Measurements from ENCODE around the gene TNS1.

Gene TNS1

DNA sequence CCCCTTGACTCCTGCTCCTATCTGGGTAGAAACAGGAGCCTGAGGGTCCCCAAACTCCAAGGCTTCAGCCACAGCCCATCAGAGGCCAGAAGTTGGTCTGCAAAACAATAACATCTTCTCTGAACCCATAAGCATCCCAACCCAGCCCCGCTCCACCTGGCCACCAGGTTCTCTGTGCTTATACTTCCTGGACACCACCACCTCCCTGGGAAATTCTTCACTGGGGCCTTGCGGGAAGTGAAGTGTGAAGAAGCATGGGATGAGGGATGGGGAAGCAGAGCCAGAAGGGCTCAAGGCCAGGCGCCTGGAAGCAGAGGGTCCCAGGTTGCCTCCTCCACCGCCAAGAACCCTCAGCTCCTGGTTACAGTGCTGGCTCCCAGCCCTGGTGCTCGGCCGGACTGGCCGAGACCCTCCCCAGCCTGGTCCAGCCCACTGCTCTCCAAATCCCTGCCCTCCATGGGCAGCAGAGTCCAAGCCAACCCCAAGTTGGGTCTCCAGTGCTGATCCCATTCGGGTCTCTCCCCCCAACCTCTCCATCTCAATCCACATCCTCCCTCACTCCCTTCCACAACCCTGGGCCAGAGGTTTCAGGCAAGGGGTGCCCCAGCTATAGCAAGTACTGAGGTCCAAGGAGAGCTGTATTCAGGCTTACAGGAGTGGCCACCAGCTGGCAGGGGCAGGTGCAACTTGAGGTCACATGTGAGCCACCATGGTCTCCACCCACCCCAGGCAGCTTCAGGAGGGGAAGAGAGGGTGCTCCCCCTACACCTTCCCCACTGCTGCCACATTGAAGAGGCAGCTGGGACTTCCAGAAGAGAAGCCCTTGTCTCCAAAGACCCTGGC is 60.7 kb downstream of the TNS1 start:
- no peak for FAIRE-seq

DNA sequence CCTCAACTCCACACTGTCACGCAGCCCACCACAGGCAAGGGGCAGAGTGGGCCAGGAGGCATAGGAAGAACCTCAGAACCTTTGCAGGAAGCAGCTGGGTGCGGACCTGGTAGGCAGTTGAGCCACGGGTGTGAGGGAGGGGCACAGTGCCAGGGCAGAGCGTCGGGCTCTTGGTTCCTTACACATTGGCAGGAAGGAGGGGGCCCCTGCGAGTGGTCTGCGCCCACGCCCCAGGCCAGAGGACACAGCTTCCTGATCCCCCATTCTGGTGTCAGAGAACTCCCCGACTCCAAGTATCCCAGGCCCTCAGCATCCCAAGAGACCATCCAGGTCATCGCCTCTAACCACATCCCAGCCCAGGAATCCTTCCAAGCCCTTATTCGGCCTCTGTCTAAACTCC is 61.5 kb downstream of the TNS1 start:
- no peak for FAIRE-seq

DNA sequence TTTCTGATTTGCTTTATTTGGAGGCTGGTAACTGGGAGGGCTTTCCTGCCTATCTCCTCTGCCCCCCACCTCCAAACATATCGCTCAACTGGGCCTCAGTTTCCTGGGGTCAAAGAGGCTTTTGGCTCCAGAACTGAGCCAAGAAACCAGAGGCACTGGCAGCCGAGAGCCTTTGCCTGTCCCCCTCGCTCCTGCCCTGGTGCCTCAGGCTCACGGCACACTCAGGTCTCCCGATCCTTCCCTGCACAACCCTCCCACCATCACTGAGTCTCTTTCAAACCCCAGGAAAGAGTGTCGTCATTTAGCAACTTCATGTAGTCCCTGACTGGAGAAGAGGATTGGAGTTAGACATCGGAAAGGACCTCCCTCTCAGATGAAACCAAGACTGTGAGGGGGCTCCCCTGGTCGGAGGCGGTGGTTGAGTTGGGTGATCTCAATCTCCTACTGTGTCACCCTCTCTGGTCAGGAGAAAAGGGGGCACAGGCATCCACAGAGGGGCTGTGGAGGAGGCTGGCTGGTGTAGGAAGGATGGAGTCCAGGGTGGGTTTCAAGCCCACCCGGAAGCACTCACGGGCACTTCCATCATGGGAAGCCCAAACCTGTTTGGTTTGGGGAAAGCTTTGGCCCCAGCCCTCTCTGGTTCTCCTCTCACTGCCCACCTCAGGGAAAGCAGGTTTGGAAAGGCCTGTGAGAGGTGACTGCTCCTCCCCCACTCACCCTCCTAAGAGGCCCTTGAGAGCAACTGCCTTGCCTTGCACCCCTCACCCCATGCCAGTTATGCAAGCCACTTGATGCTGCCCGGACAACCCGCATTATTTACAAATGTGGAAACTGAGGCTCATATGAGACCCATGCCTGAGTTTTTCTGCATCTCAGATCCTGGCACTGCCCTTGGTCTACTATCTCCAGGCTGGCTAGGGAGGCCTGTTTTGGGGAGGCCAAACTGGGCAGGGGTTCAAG is 62.3 kb downstream of the TNS1 start:
- FAIRE-seq = no peak

DNA sequence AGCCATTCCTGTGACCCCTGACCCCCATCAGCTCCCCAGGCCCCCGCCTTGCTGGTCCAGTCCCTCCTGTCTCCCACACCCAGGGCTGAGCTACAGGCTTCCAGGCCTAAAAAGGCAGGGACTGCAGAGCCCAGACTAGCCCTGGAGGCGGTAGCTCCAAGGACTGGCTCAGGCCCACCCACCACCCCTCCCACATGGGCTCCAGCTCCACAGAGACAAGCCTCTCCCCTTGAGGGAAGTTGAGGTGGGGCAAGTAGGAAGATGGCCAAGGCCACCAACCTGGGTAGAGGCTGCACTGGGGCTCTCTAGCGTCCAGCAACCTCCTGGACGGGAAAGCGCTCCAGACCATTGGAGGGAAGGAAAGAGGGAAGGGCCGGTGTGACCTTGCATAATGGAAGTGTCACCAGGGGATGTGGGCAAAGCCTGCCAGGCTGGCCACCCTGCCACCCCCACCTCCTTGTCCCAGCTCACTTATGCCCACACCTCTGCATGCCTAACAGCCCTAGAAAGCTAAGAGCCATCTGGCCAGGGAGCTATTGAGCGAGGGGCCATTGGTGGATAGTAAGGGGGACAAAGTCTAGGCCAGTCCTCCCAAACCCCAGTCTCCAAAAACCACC is 63.1 kb downstream of the TNS1 start:
- no peak for FAIRE-seq

DNA sequence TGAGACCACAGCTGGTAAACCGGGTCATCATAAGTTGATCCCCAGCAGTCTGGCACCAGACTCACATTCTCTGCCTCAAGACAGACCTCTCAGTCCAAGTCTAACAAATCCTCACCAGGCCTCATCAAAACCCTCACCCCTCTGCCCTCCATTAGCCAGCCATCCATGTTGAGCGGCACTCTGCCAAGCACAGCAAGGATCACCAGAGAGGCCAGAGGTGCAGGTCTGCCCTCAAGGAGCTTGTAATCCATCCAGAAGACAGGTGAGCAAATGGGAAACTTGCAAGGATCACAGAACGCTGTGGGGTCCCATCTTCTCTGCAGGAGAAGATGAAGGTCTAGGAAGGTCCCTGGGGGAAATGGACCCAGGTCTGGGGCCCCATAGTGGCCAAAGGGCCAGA is 63.6 kb downstream of the TNS1 start:
- FAIRE-seq = no peak

DNA sequence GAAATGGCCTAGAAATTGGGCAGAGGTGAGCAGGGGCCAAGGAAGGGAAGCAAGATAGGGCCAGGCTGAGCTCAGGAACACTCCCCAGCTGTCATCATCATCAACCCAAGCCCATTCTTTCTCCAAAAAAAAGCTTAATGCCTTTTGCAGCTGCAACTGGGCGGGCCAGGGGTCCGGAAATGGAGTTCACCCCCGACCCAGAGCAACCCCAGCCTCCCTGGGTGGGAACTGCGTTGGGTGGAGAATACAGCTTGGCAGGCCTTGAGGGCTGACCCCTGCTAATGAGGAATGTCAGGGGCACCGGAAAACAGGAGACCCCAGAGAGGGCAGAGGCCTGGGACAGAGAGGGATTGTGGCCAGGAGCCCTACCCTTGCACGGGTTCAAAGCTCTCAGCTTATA is 64.8 kb downstream of the TNS1 start:
- FAIRE-seq = no peak

DNA sequence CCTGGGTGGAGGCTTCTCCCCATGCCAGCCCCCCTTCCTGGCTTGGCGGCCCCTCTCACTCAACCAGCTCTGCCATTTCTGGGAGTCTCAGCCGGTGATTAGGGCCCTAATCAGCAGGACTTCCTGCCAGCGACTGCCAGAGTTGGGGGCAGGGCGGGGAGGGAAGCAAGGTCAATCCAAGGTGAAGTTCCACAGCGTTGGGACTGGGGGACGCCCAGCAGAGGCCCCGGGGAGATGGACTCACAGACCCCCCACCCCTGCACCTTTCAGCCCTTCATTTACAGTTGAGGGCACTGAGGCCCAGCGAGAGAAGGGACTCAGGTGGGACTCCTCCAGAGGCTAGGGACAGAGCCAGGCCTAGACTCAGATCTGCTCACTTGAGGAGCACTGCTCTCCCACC is 65.3 kb downstream of the TNS1 start:
- no peak for FAIRE-seq

DNA sequence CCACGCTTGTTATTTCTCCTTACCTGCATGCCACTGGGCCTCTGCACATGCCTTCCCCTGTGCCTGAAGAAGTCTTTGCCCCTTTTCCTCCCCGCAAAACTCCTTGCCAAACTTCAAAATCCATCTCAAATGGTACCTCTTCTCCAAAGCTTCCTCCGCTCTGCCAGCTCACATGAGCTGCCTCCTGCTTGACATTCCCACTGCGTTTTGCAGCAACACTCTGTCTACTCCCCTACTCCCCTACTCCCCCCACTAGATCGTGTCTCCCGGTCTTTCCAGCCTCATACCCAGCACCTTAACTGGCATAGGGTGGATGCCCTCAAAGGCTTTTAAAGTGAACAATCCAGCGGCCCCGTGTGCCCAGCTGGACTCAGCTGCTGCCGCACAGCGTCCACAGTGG is 65.8 kb downstream of the TNS1 start:
- no peak for FAIRE-seq

DNA sequence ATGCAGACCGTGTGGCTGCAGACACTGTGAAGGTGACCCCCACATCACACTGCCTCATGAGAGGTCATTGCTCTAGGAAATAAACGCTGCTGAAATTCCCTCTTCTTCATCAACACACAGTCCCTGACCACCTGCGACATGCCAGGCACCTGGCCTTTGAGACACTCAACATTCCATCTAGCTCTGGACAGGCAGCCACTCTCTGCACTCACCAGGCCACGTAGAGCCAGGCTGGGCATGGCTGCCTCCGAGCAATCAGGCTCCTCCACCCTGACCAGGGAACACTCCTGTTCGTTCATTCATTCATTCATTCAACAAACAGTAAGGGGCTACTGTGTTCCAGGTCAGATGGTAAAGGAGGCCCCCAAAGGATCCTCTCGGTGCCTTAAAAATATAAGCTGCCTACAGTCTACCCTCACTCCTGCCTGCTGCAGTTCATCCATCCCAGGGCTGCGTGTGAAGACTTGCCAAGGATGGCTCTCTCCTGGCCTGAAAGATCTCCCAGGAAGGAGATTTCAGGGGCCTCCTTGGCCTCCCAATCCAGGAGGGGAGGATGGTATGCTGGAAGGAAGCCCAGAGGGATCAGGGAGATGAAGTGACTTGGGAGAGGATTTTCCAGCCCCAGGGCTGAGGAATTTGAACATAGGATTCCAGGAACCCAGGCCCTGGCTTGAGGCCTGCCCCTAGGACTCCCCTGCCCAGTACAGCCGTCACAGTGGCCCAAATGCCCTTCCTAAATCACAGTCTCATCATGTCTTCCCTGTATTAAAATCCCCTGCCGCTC is 66.7 kb downstream of the TNS1 start:
- no peak for FAIRE-seq

DNA sequence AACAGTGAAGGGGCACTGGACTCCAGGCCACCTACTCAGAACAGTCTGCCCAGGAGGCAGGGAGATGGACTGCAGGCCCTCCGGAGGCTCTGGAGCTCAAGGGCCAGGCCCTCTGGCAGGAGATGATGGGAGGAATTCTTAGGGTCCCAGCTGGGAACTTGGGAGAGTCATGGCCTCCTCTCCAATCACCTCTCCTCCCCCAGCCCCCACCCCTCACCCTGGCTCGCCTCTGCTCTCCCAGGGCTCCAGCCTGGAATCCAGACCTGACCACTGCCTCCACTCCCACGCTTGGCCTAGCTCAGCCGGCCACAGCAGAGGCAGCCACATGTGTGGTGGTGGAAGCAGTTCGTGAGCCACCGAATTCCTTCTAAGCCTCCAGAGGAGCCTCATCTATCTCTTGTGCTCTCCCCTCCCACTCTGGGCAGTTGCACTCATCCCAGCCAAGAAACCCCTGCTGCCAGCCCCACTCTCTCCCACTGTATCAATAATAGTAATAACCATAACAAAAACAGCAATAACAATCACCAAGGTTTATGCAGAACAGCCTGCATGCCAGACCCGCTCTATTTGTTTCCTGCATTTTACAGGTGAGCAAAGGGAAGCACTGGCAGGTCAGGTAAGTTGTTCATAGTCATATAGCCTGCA is 67.4 kb downstream of the TNS1 start:
- no peak for FAIRE-seq

DNA sequence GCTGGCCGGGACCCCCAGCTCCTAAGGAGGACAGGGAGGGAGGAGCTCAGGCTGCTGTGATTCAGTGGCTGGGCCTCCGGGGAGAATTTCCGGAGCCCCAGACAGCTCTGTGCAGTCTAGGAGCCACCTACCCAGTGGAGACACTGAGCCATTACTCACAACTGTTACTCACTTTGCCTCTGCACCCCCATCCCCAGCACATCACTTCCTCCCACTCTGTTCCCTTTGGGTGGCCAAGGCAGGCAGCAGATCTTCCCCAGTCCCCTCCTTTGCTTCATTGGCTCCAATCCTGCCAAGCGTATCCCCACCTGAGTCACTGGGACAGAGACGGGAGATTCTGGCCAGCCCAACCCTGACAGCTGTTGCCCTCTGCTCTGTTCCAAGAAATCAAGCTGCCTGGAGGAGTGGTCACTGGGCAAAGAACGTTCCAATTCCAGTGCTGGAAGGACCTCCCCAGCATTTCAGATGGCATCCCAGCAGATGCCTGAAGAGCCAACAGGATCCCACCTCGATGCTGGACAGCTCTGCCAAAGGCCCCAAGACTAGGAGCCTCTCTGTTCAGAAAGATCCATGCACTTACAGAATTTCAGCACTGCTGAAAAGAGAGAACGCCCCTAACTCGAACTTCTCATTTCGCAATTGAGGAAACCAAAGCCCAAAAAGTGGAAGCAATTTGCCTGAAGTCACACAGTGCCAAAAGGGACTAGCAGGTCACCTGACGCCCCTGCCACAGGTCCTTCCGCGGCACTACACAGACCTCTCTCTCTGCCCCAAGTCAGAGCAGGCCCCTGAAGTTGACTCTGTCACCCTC is 68.3 kb downstream of the TNS1 start:
- no peak for FAIRE-seq

DNA sequence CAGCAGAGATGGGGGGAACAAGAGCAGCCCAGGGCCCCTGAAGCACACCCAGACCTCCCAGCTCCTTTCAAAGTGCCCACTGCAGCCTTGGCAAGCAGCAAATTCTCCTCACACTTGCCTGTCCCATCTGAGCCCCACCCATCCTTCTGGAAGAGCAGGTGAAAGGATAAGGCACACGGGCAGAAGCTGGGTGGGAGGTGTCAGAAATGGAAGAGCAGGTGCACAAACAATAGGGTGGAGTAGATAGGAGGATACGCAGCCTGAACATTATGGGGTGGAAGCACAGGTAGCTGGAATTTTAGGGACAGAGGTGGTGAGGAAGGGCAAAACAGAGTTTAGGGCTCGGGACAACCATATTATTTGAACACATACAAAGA is 69.2 kb downstream of the TNS1 start:
- no peak for FAIRE-seq

DNA sequence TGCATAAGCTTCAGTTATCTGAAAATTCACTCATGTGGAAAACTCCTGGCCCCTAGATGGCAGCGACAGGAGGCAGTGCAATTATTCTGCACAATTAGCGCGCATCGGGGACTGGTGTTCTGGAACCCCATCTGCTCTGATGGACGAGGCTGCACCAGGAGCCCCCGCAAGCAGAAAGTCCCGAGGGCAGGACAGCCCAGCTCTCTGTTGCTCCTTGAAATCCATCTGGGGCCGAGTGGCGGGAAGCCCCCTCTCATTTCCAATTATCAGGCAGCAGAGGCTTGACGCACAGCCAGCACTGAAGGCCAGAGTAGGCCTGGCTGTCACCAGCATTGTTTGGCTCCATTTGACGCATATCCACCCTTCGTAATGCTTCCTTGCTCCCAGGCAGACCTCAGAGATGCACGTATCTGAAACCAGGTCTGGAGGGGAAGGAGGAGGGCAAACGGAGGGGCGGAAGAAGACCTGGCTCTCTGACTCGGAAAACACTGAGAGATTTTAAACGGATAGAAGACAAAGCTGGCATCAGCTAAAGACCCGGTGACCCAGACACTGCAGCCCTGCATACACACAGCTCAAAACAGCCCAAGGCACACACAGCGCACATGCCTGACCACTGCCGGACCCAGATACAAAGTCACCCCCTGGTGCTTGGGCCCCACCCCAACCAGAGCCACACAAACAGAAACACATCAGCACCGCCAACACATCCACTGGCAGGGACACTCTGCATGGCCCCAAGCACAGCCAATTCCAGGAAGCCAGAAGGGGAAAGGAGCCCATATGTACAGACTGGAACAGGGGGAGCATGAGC is 69.8 kb downstream of the TNS1 start:
- no peak for FAIRE-seq

DNA sequence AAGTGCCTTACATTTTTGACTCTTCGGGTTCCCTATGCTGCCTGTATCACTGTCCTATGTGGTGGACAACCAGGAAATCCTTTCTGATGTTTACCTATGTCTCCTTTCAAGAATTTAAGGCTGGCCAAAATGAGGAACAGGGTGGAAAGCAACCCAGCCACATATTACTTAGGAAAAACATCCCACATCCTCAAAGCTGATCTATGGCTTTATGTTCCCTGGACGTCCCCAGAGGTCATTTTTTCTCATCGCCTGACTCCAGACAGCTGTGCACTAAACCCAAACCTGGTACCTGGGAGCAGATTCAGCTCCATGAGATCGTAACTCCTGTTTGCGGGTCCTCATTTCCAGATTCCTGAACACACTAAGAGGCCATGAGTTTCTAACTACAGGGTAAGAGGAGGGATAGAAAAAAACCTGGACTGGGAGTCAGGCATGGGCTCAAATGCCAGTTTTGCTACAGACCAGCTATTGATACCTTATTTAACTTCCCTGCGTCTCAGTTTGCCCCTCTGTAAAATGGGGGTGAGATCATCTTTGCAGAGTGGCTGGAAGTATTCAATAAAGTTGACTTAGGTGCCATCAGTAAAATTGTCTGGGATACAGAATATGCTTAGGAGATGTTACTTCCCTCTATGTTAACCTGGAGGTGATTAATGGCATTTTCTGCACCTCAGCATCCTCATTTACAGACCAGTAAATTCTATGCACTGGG is 70.8 kb downstream of the TNS1 start:
- no peak for FAIRE-seq

DNA sequence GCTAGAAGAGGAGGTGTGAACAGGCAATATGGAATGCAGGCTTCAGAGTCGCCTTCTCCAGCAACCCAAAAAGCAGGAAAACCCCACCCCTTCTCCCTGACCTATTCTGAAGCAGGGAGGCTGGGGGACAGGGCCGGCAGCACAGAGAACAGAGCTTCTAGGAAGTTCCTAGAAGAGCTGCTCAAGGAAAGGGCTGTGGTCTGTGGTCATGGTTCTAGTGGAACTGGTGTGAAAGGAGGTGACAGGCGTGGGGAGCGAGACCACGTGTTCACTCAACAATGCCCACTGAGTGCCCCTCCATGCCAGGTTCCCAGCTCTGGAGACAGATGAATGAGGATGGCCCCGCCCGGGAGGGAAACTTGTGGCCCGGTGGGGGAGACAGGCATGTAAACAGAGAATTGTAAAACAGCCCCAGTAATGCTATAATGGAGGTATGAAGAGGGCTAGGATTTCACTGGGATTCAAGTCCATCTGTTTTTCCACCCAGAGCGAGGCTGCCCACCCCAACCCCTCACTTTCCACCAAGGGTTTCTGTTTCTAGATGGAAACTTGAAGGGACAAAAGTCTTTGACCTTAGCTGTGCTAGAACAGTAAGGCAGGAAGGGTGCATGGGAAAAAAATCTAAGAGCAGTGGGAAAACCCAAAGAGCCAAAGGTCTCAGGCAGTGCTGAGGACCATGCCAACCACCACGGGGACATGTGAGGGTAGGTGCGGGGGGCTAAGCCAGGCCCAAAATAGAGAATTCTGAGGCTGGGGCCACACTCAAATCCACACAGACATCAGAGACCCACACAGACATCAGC is 71.8 kb downstream of the TNS1 start:
- FAIRE-seq = no peak

DNA sequence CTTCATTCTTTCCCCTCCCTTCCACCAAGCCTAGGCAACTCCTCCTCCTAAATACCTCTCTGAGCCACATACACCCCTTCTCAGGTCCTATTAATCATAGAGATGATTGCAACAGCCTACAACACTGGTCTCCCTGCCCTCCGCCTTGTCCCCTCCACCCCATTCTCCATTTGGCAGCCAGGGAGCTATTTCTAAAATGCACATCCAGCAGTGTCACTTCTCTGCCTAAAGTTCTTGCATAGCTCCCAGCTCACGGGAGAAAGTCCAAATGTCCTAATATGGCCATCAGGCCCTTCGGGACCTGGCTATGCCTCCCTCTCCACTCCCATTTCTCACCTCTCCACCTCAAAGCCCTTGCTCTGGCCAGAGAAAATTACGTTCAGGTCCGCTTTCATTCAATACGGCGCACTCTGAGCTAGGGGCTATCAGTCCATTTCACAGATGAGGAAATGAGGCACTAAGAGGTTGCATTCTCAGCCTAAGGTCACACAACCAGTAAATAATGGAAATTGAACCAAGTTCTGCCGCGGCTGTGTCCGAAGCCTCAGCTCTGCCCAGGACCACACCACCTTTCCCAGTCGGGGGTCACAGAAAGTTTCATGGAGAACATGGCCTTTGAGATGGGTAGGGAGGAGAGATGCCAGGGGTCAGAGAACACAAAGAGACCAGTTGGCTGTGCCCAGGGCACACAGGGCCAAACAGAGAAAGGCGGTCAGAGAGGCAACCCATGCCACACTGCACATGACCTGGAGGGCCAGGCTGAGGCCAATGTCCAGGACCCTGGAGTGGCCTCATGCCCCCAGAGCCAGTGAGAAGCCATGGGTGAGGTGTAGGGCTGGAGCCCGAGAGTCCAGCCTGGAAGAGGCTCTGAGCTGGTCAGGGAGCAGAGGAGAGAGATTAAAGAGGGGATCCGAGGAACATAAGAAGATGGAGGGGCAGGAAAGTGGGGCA is 72.8 kb downstream of the TNS1 start:
- FAIRE-seq = no peak

DNA sequence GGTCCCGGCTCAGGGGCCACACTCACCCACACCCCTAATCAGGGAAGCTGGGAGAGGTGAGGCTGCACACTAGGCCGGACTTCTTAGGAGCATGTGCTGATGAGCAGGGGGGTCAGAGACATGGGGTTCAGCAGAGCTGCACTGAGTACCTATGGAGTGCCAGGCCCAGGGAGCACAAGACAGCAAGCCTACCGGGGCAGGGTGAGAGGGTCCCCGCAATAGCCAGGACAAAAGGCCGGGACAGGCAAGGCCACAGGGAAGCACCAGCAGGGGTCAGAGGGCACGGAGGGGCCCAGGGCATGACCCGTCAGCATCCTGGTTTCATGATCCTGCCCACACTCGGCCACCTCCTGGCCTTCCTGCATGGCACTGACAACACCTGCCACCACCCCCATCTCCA is 73.5 kb downstream of the TNS1 start:
- FAIRE-seq = no peak
